A673 (cell line): ENCODE data around the gene TMEM14C.

Experiments used
- CTCF ChIP-seq: fragments of 300-800, 200-600 bp; sonication (generic); conservative IDR thresholded peaks from 2 replicates; pipeline ENCODE4 v1.5.1; 2017; ENCODE audit warnings: low read depth, mild to moderate bottlenecking, antibody characterized with exemption, low read length, moderate library complexity, mixed read lengths
- EZH2 ChIP-seq: fragments of 200-600 bp; sonication (generic); IDR thresholded peaks from 2 replicates; pipeline ENCODE4 v1.6.1; 2017; ENCODE audit warnings: borderline replicate concordance, low read depth, mild to moderate bottlenecking, mixed read lengths, antibody characterized with exemption, low read length; ENCODE audit not compliant: poor library complexity, severe bottlenecking

- no peak for TF ChIP-seq CTCF
- TF ChIP-seq EZH2, result no peak
Observed at GRCh38 chr6:10723567-10723881, 654 bp downstream of the TMEM14C start.
